Thoracic aorta (tissue), 2 donors: ENCODE results near the gene ABCC12. TPM values are rescaled to one million over a fixed set of nuclear protein-coding genes. Genes with fewer than 3 reads are reported as not detected.

Source experiments
- ATAC-seq: fragments of 150-250 bp; one replicate; pipeline ENCODE4 v1.8.0; 2017; ENCODE audit warnings: low read depth; ENCODE audit not compliant: insufficient number of reproducible peaks, low FRiP score
- DNase-seq: peaks from one replicate; pipeline ENCODE4 v3.0.0-alpha.2; 2020; ENCODE audit warnings: low spot score
- H3K27ac ChIP-seq, 2 donors: fragments of 200-600 bp; sonication (generic); 1 replicate in 1 of 2; 2 replicates in 1 of 2; pipeline ENCODE4 v1.5.1; 2016; ENCODE audit warnings: mild to moderate bottlenecking in 2 of 2, moderate library complexity in 2 of 2
- H3K27me3 ChIP-seq: fragments of 200-600 bp; sonication (generic); replicated peaks from 2 replicates; pipeline ENCODE4 v1.6.0; 2016; ENCODE audit warnings: mild to moderate bottlenecking; ENCODE audit not compliant: insufficient read depth
- H3K36me3 ChIP-seq: fragments of 200-600 bp; sonication (generic); one replicate; pipeline ENCODE4 v1.5.1; 2016
- H3K4me1 ChIP-seq, 2 donors: fragments of 200-600 bp; sonication (generic); 1 replicate in 1 of 2; 2 replicates in 1 of 2; pipeline versions ENCODE4 v1.5.1 to v1.6.0; 2016; ENCODE audit warnings: low read depth in 2 of 2, mild to moderate bottlenecking in 1 of 2; ENCODE audit not compliant: control insufficient read depth in 1 of 2
- H3K4me3 ChIP-seq: fragments of 200-600 bp; sonication (generic); 2 replicates; pipeline ENCODE4 v1.5.1; 2016; ENCODE audit warnings: mild to moderate bottlenecking
- H3K9me3 ChIP-seq: fragments of 200-600 bp; sonication (generic); 2 replicates; pipeline ENCODE4 v1.5.1; 2016
- CTCF ChIP-seq: fragments of 200-600 bp; sonication (generic); IDR thresholded peaks from one replicate; pipeline ENCODE4 v1.5.1; 2019; ENCODE audit warnings: antibody characterized with exemption
- total RNA-seq, 2 donors: library from RNA; depleted of rRNA; stranded (reverse); fragments of >200 nt; gene quantifications; one replicate each; pipeline versions ENCODE4 v1.1.0 to v1.2.3, GENCODE V29; 2016

The ABCC12 gene
- total RNA-seq, 2 donors from 2014 or later, result not detected

GRCh38 chr16:48132696-48133095 is 23.1 kb downstream of the ABCC12 start:
- DNase-seq, result no peak
- no peak overlapping the region for H3K27ac ChIP-seq
- H3K9me3 ChIP-seq, result no peaks in the 10 kb centered on the region
- no peaks in the 10 kb centered on the region for H3K36me3 ChIP-seq
- H3K4me1 ChIP-seq, result no peaks in the 10 kb centered on the region
- H3K27me3 ChIP-seq, result no peaks in the 10 kb centered on the region
- no peak for TF ChIP-seq CTCF
- H3K4me3 ChIP-seq, result no peak overlapping the region
- ATAC-seq, result no peak

- DNase-seq (no peak), ATAC-seq (no peak)
- H3K27me3 ChIP-seq, result no peaks in the 10 kb centered on the region
- H3K27ac ChIP-seq, result no peak overlapping the region
- H3K36me3 ChIP-seq, result no peaks in the 10 kb centered on the region
- no peak overlapping the region for H3K4me3 ChIP-seq
- H3K9me3 ChIP-seq, result no peaks in the 10 kb centered on the region
- TF ChIP-seq CTCF, result no peak
- H3K4me1 ChIP-seq, result peaks cover 0 to 4% of the 10 kb centered on the region in 2 donors
Measured at GRCh38 chr16:48131201-48131935, 24.4 kb downstream of the ABCC12 start.

- Histone ChIP-seq H3K4me3 (no peak overlapping the region), H3K9me3 (no peaks in the 10 kb centered on the region), H3K36me3 (no peaks in the 10 kb centered on the region), H3K4me1 (peaks cover 0 to 4% of the 10 kb centered on the region in 2 donors), H3K27ac (no peak overlapping the region), H3K27me3 (no peaks in the 10 kb centered on the region)
- TF ChIP-seq CTCF, result no peak
- ATAC-seq (no peak), DNase-seq (no peak)
Measured at GRCh38 chr16:48129926-48130325, 25.9 kb downstream of the ABCC12 start.

- Histone ChIP-seq H3K27ac (no peak overlapping the region), H3K4me1 (peaks cover 0 to 4% of the 10 kb centered on the region in 2 donors), H3K4me3 (no peak overlapping the region), H3K36me3 (no peaks in the 10 kb centered on the region), H3K27me3 (no peaks in the 10 kb centered on the region), H3K9me3 (no peaks in the 10 kb centered on the region)
- no peak for TF ChIP-seq CTCF
- ATAC-seq (no peak), DNase-seq (no peak)
Measured at GRCh38 chr16:48128769-48129168, 27.0 kb downstream of the ABCC12 start.

- no peaks in the 10 kb centered on the region for H3K36me3 ChIP-seq
- DNase-seq (no peak), ATAC-seq (peak; percentile 63)
- H3K4me1 ChIP-seq, result peaks cover 0 to 4% of the 10 kb centered on the region in 2 donors
- H3K9me3 ChIP-seq, result no peaks in the 10 kb centered on the region
- TF ChIP-seq CTCF, result no peak
- no peaks in the 10 kb centered on the region for H3K27me3 ChIP-seq
- no peak overlapping the region for H3K27ac ChIP-seq
- H3K4me3 ChIP-seq, result no peak overlapping the region
Measured at GRCh38 chr16:48126801-48127644, 28.8 kb downstream of the ABCC12 start.
